ENCODE measurements around the gene ROR1.

GRCh38 chr1:64042331-64043100 lies 268.7 kb downstream of the ROR1 start:
- no peak for TF ChIP-seq CTCF (CRISPR knock-in tag; IDR thresholded peaks at IDR 0.05)
- no peak for TF ChIP-seq CHD2 (IDR thresholded peaks at IDR 0.05; ENCODE audit: low read depth, low read length)
- no peak for TF ChIP-seq NFE2 (CRISPR knock-in tag; IDR thresholded peaks at IDR 0.05)
- TF ChIP-seq NFYC (CRISPR knock-in tag; IDR thresholded peaks at IDR 0.05): no peak

Measured in HepG2 (cell line).